HepG2 (cell line): ENCODE data around the gene HSD3B7. TPM values are rescaled to one million over a fixed set of nuclear protein-coding genes. Genes with fewer than 3 reads are reported as not detected.

Source experiments
- BRCA1 ChIP-seq: sonication (generic); formaldehyde crosslinking; IDR thresholded peaks from 2 replicates; pipeline ENCODE4 v1.4.0; 2020; ENCODE audit warnings: missing genetic modification reagents
- CAMTA2 ChIP-seq: sonication (generic); formaldehyde crosslinking; IDR thresholded peaks from 2 replicates; pipeline ENCODE4 v1.4.0; 2020; ENCODE audit warnings: mild to moderate bottlenecking, missing genetic modification reagents, borderline replicate concordance
- CEBPB ChIP-seq: IDR thresholded peaks from 2 replicates; pipeline ENCODE4 v1.6.1; 2011; ENCODE audit warnings: low read depth, low read length, improper control_type of control experiment, borderline replicate concordance
- DMAP1 ChIP-seq: IDR thresholded peaks from 2 replicates; pipeline ENCODE4 v1.6.1; 2016
- ESRRA ChIP-seq: sonication (generic); formaldehyde crosslinking; IDR thresholded peaks from 2 replicates; pipeline ENCODE4 v1.5.1; 2020; ENCODE audit warnings: mild to moderate bottlenecking, low read depth, missing genetic modification reagents
- IKZF1 ChIP-seq: fragments of 450-650 bp; IDR thresholded peaks from 2 replicates; pipeline ENCODE4 v1.7.1; 2016
- MBD4 ChIP-seq: IDR thresholded peaks from 2 replicates; pipeline ENCODE4 v1.6.1; 2012; ENCODE audit warnings: low read length, inconsistent platforms, borderline replicate concordance
- MEIS2 ChIP-seq: sonication (generic); formaldehyde crosslinking; IDR thresholded peaks from 2 replicates; pipeline ENCODE4 v1.9.0; 2021; ENCODE audit warnings: mild to moderate bottlenecking, missing genetic modification reagents
- SOX6 ChIP-seq, 2 experiments: fragments of 450-650 bp in 1 of 2; sonication (generic) in 1 of 2; formaldehyde crosslinking in 1 of 2; IDR thresholded peaks; 2 replicates each; pipeline versions ENCODE4 v1.4.0 to v1.6.1; 2017 to 2020; ENCODE audit warnings: antibody characterized with exemption in 1 of 2, mild to moderate bottlenecking in 1 of 2, missing genetic modification reagents in 1 of 2
- STAG1 ChIP-seq: sonication (generic); formaldehyde crosslinking; IDR thresholded peaks from 2 replicates; pipeline ENCODE4 v1.4.0; 2020; ENCODE audit warnings: missing genetic modification reagents
- ZMYM2 ChIP-seq: sonication (generic); formaldehyde crosslinking; IDR thresholded peaks from 2 replicates; pipeline ENCODE4 v1.8.0; 2022; ENCODE audit warnings: mild to moderate bottlenecking, missing genetic modification reagents
- ZNF136 ChIP-seq: sonication (generic); formaldehyde crosslinking; IDR thresholded peaks from 2 replicates; pipeline ENCODE4 v1.8.1; 2022; ENCODE audit warnings: low read depth, mild to moderate bottlenecking, moderate library complexity, missing genetic modification reagents
- ZNF3 ChIP-seq: IDR thresholded peaks from 2 replicates; pipeline ENCODE4 v1.7.0; 2017; ENCODE audit warnings: inconsistent platforms
- ZNF468 ChIP-seq: sonication (generic); formaldehyde crosslinking; IDR thresholded peaks from 2 replicates; pipeline ENCODE4 v1.8.0; 2022; ENCODE audit warnings: mild to moderate bottlenecking, moderate library complexity, missing genetic modification reagents
- ZNF572 ChIP-seq: sonication (generic); formaldehyde crosslinking; IDR thresholded peaks from 2 replicates; pipeline ENCODE4 v1.5.1; 2020; ENCODE audit warnings: mild to moderate bottlenecking, missing genetic modification reagents
- ZNF614 ChIP-seq: IDR thresholded peaks from 2 replicates; pipeline ENCODE4 v1.6.1; 2018; ENCODE audit warnings: missing biosample characterization, missing genetic modification reagents, inconsistent platforms, borderline replicate concordance
- ZNF7 ChIP-seq: IDR thresholded peaks from 2 replicates; pipeline ENCODE4 v1.6.1; 2016; ENCODE audit warnings: missing biosample characterization, missing genetic modification reagents
- polyA plus RNA-seq, 8 experiments: library from polyadenylated mRNA; depleted of rRNA in 3 of 8; stranded (reverse) in 7 of 8; unstranded in 1 of 8; fragments of >200 nt; fragmentation: Illumina TruSeq in 4 of 8; extraction: Trizol in 4 of 8; gene quantifications; 2 replicates each; pipeline versions ENCODE4 v1.2.1 to v1.2.3, GENCODE V29; 2011 to 2016; ENCODE audit warnings: low read depth in 4 of 8, missing spikeins in 1 of 8, mixed read lengths in 1 of 8; ENCODE audit not compliant: insufficient read depth in 1 of 8
- total RNA-seq, 5 experiments: library from RNA; depleted of rRNA; stranded (reverse); fragments of >200 nt; fragmentation: Illumina TruSeq; extraction: Trizol; gene quantifications; 2 replicates each; pipeline ENCODE4 v1.2.3, GENCODE V29; 2016; ENCODE audit warnings: low read depth in 1 of 5
- TF ChIP-seq, protein P1 (sequence below): IDR thresholded peaks from 2 replicates; pipeline ENCODE4 v1.6.1; 2018; ENCODE audit warnings: missing genetic modification reagents, mild to moderate bottlenecking, missing compliant biosample characterization
- TF ChIP-seq, protein P2 (sequence below): sonication (generic); formaldehyde crosslinking; IDR thresholded peaks from 2 replicates; pipeline ENCODE4 v1.8.1; 2023; ENCODE audit warnings: mild to moderate bottlenecking, missing genetic modification reagents
- TF ChIP-seq, protein P3 (sequence below): sonication (generic); formaldehyde crosslinking; IDR thresholded peaks from 2 replicates; pipeline ENCODE4 v1.4.0; 2020; ENCODE audit warnings: missing genetic modification reagents
- TF ChIP-seq, protein P4 (sequence below): sonication (generic); formaldehyde crosslinking; conservative IDR thresholded peaks from 2 replicates; pipeline ENCODE4 v1.4.0; 2020; ENCODE audit warnings: mild to moderate bottlenecking, missing genetic modification reagents, moderate library complexity

Gene HSD3B7
- total and polyA plus RNA-seq, 2 of the 13 experiments (the other 11 are each of a cell fraction or from before 2014, with no cell fraction given), result 32.9 to 69.7 TPM

DNA sequence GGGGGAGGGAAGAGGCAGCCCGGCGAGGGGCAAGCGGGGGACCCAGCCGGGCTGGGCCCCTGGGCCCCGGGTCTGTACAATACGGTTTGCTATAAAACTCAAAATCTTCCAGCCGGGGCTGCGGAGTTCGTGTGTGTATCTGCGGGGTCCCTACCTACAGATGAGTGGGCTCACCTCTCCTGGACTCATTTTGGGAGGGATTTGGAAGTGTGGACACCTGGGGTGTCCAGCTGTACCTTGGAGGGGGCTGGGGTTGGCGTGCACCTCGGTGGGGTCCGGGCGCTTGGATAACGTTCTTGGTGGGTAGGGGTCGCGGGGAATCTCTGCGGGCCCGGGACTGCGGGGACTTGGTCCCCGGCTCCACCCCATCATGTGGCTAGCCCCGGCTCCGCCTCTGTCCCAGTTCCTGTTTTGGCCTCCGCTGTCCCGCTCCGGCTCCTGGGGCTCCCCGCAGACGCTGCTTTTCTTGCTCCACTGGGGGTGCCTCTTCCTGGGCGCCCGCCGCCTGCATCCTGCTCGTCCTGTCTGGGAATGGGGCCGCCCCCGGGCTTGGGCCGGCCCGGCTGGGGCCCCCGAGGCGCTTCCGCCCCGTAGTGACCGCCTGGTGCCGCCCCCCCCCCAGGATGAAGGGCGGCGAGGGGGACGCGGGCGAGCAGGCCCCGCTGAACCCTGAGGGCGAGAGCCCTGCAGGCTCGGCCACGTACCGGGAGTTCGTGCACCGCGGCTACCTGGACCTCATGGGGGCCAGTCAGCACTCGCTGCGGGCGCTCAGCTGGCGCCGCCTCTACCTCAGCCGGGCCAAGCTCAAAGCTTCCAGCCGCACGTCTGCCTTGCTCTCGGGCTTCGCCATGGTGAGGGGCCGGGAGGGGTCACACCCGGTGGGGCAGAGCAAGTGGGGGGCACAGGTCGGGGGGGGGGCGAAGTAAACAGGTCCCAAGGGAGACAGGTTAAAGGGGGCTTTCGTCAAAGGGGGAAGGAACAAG lies 36.0 kb upstream of the HSD3B7 start, which contains the start of gene ORAI3 (continued):
- TF ChIP-seq ZNF7 (CRISPR knock-in tag), result no peak
- no peak for TF ChIP-seq SOX6 (IDR thresholded peaks at IDR 0.05)
- TF ChIP-seq SOX6 (CRISPR knock-in tag; IDR thresholded peaks at IDR 0.05), result peak; percentile 11
- TF ChIP-seq DMAP1 (CRISPR knock-in tag), result peak; percentile 29; the same call in 1 of the 2 replicates
- no peak for TF ChIP-seq ESRRA (CRISPR knock-in tag)
- TF ChIP-seq, protein P1, sequence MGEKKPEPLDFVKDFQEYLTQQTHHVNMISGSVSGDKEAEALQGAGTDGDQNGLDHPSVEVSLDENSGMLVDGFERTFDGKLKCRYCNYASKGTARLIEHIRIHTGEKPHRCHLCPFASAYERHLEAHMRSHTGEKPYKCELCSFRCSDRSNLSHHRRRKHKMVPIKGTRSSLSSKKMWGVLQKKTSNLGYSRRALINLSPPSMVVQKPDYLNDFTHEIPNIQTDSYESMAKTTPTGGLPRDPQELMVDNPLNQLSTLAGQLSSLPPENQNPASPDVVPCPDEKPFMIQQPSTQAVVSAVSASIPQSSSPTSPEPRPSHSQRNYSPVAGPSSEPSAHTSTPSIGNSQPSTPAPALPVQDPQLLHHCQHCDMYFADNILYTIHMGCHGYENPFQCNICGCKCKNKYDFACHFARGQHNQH, result peak; percentile 14; the same call in 1 of the 2 replicates
- TF ChIP-seq, protein P2, sequence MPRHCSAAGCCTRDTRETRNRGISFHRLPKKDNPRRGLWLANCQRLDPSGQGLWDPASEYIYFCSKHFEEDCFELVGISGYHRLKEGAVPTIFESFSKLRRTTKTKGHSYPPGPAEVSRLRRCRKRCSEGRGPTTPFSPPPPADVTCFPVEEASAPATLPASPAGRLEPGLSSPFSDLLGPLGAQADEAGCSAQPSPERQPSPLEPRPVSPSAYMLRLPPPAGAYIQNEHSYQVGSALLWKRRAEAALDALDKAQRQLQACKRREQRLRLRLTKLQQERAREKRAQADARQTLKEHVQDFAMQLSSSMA (CRISPR knock-in tag), result 0 out of 2 replicates have a peak, but pooled peaks have one; percentile 44
- TF ChIP-seq MEIS2 (CRISPR knock-in tag), result no peak
- TF ChIP-seq ZNF572 (CRISPR knock-in tag), result no peak
- peak; percentile 40; the same call in 1 of the 2 replicates for TF ChIP-seq ZNF468
- no peak for TF ChIP-seq ZNF614 (CRISPR knock-in tag)
- no peak for TF ChIP-seq MBD4
- no peak; the same call in 1 of the 2 replicates for TF ChIP-seq CAMTA2 (CRISPR knock-in tag)
- TF ChIP-seq, protein P3, sequence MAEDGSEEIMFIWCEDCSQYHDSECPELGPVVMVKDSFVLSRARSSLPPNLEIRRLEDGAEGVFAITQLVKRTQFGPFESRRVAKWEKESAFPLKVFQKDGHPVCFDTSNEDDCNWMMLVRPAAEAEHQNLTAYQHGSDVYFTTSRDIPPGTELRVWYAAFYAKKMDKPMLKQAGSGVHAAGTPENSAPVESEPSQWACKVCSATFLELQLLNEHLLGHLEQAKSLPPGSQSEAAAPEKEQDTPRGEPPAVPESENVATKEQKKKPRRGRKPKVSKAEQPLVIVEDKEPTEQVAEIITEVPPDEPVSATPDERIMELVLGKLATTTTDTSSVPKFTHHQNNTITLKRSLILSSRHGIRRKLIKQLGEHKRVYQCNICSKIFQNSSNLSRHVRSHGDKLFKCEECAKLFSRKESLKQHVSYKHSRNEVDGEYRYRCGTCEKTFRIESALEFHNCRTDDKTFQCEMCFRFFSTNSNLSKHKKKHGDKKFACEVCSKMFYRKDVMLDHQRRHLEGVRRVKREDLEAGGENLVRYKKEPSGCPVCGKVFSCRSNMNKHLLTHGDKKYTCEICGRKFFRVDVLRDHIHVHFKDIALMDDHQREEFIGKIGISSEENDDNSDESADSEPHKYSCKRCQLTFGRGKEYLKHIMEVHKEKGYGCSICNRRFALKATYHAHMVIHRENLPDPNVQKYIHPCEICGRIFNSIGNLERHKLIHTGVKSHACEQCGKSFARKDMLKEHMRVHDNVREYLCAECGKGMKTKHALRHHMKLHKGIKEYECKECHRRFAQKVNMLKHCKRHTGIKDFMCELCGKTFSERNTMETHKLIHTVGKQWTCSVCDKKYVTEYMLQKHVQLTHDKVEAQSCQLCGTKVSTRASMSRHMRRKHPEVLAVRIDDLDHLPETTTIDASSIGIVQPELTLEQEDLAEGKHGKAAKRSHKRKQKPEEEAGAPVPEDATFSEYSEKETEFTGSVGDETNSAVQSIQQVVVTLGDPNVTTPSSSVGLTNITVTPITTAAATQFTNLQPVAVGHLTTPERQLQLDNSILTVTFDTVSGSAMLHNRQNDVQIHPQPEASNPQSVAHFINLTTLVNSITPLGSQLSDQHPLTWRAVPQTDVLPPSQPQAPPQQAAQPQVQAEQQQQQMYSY (CRISPR knock-in tag), result no peak; the same call in 1 of the 2 replicates
- TF ChIP-seq CEBPB, result no peak
- no peak for TF ChIP-seq ZNF136 (CRISPR knock-in tag)
- TF ChIP-seq, protein P4, sequence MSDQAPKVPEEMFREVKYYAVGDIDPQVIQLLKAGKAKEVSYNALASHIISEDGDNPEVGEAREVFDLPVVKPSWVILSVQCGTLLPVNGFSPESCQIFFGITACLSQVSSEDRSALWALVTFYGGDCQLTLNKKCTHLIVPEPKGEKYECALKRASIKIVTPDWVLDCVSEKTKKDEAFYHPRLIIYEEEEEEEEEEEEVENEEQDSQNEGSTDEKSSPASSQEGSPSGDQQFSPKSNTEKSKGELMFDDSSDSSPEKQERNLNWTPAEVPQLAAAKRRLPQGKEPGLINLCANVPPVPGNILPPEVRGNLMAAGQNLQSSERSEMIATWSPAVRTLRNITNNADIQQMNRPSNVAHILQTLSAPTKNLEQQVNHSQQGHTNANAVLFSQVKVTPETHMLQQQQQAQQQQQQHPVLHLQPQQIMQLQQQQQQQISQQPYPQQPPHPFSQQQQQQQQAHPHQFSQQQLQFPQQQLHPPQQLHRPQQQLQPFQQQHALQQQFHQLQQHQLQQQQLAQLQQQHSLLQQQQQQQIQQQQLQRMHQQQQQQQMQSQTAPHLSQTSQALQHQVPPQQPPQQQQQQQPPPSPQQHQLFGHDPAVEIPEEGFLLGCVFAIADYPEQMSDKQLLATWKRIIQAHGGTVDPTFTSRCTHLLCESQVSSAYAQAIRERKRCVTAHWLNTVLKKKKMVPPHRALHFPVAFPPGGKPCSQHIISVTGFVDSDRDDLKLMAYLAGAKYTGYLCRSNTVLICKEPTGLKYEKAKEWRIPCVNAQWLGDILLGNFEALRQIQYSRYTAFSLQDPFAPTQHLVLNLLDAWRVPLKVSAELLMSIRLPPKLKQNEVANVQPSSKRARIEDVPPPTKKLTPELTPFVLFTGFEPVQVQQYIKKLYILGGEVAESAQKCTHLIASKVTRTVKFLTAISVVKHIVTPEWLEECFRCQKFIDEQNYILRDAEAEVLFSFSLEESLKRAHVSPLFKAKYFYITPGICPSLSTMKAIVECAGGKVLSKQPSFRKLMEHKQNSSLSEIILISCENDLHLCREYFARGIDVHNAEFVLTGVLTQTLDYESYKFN (CRISPR knock-in tag), result 0 out of 2 replicates have a peak, but pooled peaks have one; percentile 11
- TF ChIP-seq ZMYM2, result no peak
- no peak for TF ChIP-seq BRCA1
- no peak for TF ChIP-seq STAG1 (CRISPR knock-in tag)
- TF ChIP-seq IKZF1, result no peak
- no peak for TF ChIP-seq ZNF3 (CRISPR knock-in tag)
